Testis (tissue), 2 donors: ENCODE measurements around the gene NUDCD3.

ENCODE experiments used
- POLR2A ChIP-seq: fragments of 450-650 bp; IDR thresholded peaks from one replicate; pipeline ENCODE4 v1.6.1; 2017; ENCODE audit warnings: antibody characterized with exemption, mild to moderate bottlenecking, moderate library complexity
- TF ChIP-seq, protein P1 (sequence below), 3 experiments: fragments of 450-650 bp in 2 of 3; fragments of 200-600 bp in 1 of 3; sonication (generic) in 1 of 3; IDR thresholded peaks; one replicate each; pipeline ENCODE4 v1.5.1; 2016 to 2019; ENCODE audit warnings: antibody characterized with exemption in 3 of 3, mild to moderate bottlenecking in 2 of 3, moderate library complexity in 1 of 3

DNA sequence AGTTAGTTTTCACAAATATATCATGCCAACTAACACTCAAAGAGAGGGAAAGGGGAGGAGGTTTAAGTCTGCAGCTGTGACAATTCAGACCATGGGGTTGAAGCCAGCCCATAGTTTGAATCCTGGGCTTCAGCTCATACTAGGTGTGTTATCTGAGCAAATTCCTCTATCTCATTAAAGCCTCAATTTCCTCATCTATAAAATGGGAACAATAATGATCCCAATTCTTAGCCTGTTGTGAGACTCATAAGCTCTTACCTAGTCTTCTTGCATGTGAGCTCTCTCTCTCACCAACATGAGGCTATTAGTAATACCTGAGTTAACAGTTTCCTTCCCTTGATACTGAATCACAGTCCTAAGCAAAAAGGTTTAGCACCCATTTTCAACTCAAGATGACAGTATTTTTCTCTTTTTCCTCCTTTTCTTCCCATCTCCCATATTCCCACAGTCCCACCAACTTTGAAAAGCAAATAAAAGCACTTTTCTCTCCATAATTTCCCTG is 49.8 kb downstream of the NUDCD3 start:
- TF ChIP-seq, protein P1, sequence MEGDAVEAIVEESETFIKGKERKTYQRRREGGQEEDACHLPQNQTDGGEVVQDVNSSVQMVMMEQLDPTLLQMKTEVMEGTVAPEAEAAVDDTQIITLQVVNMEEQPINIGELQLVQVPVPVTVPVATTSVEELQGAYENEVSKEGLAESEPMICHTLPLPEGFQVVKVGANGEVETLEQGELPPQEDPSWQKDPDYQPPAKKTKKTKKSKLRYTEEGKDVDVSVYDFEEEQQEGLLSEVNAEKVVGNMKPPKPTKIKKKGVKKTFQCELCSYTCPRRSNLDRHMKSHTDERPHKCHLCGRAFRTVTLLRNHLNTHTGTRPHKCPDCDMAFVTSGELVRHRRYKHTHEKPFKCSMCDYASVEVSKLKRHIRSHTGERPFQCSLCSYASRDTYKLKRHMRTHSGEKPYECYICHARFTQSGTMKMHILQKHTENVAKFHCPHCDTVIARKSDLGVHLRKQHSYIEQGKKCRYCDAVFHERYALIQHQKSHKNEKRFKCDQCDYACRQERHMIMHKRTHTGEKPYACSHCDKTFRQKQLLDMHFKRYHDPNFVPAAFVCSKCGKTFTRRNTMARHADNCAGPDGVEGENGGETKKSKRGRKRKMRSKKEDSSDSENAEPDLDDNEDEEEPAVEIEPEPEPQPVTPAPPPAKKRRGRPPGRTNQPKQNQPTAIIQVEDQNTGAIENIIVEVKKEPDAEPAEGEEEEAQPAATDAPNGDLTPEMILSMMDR (IDR thresholded peaks at IDR 0.05) = no peak
- no peak for TF ChIP-seq POLR2A
